ENCODE data around the gene UGT3A2.

Gene UGT3A2

DNA sequence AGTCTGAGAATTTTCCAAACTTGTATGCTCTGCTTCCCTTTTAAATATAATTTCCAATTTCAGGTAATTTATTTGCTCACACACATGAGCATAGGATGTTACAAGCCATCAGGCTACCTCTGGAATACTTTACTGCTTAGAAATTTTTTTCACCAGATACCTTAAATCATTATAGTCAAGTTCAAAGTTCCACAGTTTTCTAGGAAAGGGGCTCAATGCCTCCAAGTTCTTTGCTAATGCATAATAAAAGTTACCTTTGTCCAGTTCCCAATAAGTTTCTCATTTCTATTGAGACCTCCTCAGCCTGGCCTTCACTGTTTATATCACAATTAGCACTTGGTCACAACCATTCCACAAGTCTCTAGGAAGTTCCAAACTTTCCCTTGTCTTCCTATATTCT, 59.3 kb downstream of the UGT3A2 start:
- no peak for DNase-seq
- Mint-ChIP-seq H3K4me3 (no peak overlapping the region), H3K9me3 (peaks cover 16% of the 10 kb centered on the region), H3K4me1 (no peaks in the 10 kb centered on the region), H3K27ac (no peak overlapping the region), H3K36me3 (no peaks in the 10 kb centered on the region), H3K27me3 (no peaks in the 10 kb centered on the region)
- CTCF ChIA-PET, result no interaction called here

- no peaks in the 10 kb centered on the region for H3K36me3 Mint-ChIP-seq
- H3K27ac Mint-ChIP-seq, result no peak overlapping the region
- CTCF ChIA-PET, result no interaction called here
- H3K4me3 Mint-ChIP-seq, result no peak overlapping the region
- no peaks in the 10 kb centered on the region for H3K4me1 Mint-ChIP-seq
- no peaks in the 10 kb centered on the region for H3K27me3 Mint-ChIP-seq
- H3K9me3 Mint-ChIP-seq, result peaks cover 16% of the 10 kb centered on the region
- no peak for DNase-seq
These were observed 60.5 kb downstream of the UGT3A2 start for GRCh38 chr5:36006163-36006562.

DNA sequence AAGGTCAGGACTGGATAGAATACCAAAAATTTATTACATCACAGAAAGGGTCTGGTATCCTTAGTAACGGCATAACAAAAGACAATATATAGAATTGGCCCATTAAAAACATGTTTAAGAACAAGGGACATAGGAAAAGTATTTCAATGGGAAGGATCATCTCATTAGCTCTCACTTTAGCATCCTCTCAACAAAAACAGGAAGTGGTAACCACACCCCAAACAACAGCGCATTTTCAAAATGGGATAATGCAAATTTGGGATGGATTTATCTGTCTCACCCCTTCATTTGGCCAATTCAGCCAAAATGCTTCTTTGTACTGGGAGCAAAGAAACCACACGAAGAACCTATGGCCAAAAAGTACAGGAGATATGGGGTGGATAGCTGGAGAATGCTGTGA, 65.7 kb downstream of the UGT3A2 start:
- CTCF ChIA-PET, result no interaction called here
- DNase-seq, result no peak
- Mint-ChIP-seq H3K27me3 (no peaks in the 10 kb centered on the region), H3K27ac (no peak overlapping the region), H3K4me3 (no peak overlapping the region), H3K36me3 (no peaks in the 10 kb centered on the region), H3K9me3 (no peaks in the 10 kb centered on the region), H3K4me1 (no peaks in the 10 kb centered on the region)

DNA sequence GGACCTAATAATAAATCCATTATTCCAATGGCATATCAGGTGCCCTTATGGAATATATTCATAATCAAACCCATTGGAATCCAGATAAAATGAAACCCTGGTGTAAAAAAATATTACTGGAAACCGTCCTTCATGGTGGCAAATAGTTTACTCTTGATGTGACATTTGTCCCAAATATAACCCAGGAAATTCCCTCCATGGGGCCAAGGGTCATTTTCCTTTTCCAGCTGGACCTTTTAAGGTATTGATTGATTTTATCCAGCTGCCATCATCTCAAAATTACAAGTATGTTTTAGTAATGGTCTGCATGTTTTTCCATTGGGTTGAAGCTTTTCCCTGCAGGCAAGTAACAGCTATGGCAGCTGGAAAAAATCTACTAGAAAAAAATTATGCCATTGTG, 67.1 kb downstream of the UGT3A2 start:
- no peak for DNase-seq
- H3K4me3 Mint-ChIP-seq, result no peak overlapping the region
- peaks cover 3% of the 10 kb centered on the region for H3K27me3 Mint-ChIP-seq
- no peaks in the 10 kb centered on the region for H3K36me3 Mint-ChIP-seq
- no peaks in the 10 kb centered on the region for H3K4me1 Mint-ChIP-seq
- H3K9me3 Mint-ChIP-seq, result no peaks in the 10 kb centered on the region
- CTCF ChIA-PET, result no interaction called here
- H3K27ac Mint-ChIP-seq, result no peak overlapping the region

DNA sequence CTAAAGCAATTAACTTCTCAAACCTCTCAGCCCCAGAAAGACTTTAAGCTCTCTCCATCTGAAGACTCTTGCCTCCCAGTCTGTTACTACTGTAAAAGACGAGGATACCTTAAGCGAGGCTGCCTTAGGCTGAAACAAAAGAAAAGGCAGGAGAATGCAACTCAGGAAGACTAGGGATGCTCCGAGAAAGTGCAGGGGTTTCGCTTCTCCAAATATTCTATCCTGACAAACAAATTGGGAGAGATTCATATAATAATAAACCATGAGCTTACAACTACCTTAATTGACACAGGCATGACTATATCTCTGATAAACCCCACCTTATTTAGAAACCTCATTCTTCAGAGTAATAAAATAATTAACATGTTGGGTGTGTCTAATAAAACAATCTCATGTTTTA, 70.6 kb downstream of the UGT3A2 start:
- no peak overlapping the region for H3K27ac Mint-ChIP-seq
- no peak overlapping the region for H3K4me3 Mint-ChIP-seq
- no peaks in the 10 kb centered on the region for H3K4me1 Mint-ChIP-seq
- H3K36me3 Mint-ChIP-seq, result no peaks in the 10 kb centered on the region
- H3K27me3 Mint-ChIP-seq, result peaks cover 11% of the 10 kb centered on the region
- H3K9me3 Mint-ChIP-seq, result no peaks in the 10 kb centered on the region
- CTCF ChIA-PET, result no interaction called here
- no peak for DNase-seq

- no peak within 1 kb of the TSS for H3K4me3 Mint-ChIP-seq
- H3K36me3 Mint-ChIP-seq, result no peaks in the 10 kb centered on the region
- H3K4me1 Mint-ChIP-seq, result no peaks in the 10 kb centered on the region
- peaks cover 19% of the 10 kb centered on the region for H3K27me3 Mint-ChIP-seq
- DNase-seq, result no peak
- no peak within 1 kb of the TSS for H3K27ac Mint-ChIP-seq
- CTCF ChIA-PET, result no interaction called here
- no peaks in the 10 kb centered on the region for H3K9me3 Mint-ChIP-seq
These were observed 75.6 kb downstream of the UGT3A2 start, which contains the start of gene UGT3A1 for GRCh38 chr5:35990941-35991611. UGT3A1 (minus strand) TSS chr5:35991390; CDS start chr5:35991240, 150 bp downstream.

DNA sequence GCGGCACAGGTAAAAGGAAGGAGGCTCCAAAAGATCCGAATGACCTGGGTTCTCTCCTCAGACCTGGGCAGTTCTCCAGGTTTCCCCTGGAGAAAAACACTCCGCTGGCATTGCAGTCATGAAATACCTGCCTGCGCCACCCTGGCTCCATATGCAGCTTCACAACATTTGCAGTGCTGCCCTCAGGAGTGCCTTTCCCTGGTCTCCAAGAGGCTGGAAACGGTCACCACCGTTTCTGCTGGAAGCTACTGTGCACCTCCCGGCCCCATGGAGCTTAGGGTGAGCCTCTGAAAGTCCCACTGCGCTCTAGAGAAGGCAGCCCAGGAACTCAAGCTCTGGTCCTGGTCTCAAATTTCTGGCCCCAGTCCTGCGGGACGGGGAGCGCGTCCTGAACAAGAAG, 76.2 kb downstream of the UGT3A2 start:
- Mint-ChIP-seq H3K4me1 (no peaks in the 10 kb centered on the region), H3K27me3 (peaks cover 19% of the 10 kb centered on the region), H3K9me3 (no peaks in the 10 kb centered on the region), H3K27ac (no peak overlapping the region), H3K4me3 (no peak overlapping the region), H3K36me3 (no peaks in the 10 kb centered on the region)
- CTCF ChIA-PET, result no interaction called here
- DNase-seq, result no peak

GRCh38 chr5:35988529-35988928, 78.2 kb downstream of the UGT3A2 start:
- no peak overlapping the region for H3K27ac Mint-ChIP-seq
- H3K27me3 Mint-ChIP-seq, result peaks cover 16% of the 10 kb centered on the region
- no peak overlapping the region for H3K4me3 Mint-ChIP-seq
- H3K4me1 Mint-ChIP-seq, result no peaks in the 10 kb centered on the region
- no peaks in the 10 kb centered on the region for H3K36me3 Mint-ChIP-seq
- no peaks in the 10 kb centered on the region for H3K9me3 Mint-ChIP-seq
- no peak for DNase-seq
- CTCF ChIA-PET, result no interaction called here

GRCh38 chr5:35987776-35988175, 78.9 kb downstream of the UGT3A2 start:
- H3K4me3 Mint-ChIP-seq, result no peak overlapping the region
- no peak overlapping the region for H3K27ac Mint-ChIP-seq
- H3K27me3 Mint-ChIP-seq, result peaks cover 16% of the 10 kb centered on the region

More at GRCh38 chr5:35987776-35988175, 78.9 kb downstream of the UGT3A2 start:
- no peaks in the 10 kb centered on the region for H3K4me1 Mint-ChIP-seq
- CTCF ChIA-PET, result no interaction called here
- no peak for DNase-seq
- no peaks in the 10 kb centered on the region for H3K36me3 Mint-ChIP-seq
- H3K9me3 Mint-ChIP-seq, result peaks cover 2% of the 10 kb centered on the region

All from activated naive CD4-positive, alpha-beta T cell treated with anti-CD3 and anti-CD28 coated beads, Interleukin-2, amount 10 ng/mL, durations not matched to agents 7 days and 5 days (primary cell).